ENCODE measurements around the gene GRID1.

GRID1 gene

DNA sequence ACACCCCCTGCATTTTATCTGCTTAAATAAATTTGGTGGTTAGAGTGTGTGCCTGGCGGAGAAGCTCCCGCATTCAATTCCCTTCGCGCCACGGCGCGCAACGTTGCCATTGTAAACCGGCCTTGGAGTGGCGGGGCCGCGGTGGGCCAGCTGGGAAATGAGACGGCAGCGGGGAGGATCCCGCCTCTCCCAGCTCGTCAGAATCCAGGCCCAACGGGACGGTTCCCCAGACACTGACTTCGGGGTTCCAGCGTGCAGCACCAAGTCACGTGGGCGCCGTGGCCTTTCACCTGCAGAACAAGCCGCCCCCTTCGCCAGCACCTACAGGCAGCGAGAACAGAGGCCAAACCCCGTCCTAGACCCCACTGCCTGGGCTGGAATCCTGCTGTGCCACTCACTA is 103.4 kb downstream of the GRID1 start:
- no peak for DNase-seq

DNA sequence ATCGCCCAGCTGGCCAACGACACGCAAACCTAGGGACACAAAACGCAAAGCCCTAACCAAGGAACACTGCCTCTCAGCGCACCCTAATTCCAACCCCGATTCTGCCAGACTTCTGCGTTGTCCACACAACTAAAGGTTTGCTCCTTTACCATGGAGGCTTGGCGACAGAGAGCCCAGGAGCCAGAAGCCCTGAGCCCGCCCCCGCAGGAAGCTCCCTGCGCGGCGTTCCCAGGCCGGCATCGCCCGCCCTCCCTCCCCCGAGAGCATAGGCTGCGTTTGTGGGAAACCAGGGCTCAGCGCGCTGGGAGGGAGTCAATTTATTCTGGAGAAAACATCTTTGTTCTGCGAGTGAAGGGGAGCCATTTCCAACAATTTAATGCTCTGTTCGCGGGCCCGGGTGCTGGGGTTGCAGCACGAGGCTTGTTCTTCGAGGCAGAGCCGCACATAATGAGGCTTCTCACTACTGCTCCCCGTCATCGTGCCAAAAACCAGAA is 103.9 kb downstream of the GRID1 start:
- no peak for DNase-seq

DNA sequence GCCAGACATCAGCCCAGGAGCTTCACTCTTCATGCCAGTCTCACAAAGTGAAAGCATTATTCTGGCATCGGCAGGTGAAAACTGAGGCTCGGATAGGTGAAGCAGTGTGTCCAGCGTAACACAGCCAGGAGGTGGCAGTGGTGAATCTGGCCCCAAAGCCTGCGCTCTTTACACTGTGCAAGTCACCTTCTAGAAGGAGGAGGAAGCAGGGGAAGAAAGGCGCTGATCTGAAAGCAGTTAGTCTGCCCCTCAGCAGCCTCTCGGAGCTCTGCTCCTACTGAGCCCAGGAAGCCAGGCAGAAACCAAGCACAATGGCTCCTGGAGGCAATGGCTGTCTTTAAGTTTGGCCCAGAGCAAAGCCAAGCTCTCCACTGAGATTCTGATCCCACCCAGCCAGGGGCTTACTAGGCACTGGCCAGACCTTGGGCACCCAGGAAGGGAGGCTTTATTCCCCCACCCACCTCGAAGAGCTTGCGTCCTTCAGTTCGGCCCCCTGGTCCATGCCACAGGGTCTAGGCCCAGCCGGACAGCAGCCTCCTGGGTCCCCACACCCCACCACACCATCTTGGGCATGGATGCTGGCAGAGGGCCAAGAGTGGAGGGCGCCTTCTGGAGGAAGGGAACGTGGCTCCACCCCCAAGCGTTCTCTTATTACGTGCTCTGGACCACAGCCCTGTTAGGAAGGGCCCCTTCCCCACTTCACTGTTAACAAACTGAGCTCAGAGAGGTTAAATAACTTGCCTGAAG is 104.5 kb downstream of the GRID1 start:
- no peak for DNase-seq

DNA sequence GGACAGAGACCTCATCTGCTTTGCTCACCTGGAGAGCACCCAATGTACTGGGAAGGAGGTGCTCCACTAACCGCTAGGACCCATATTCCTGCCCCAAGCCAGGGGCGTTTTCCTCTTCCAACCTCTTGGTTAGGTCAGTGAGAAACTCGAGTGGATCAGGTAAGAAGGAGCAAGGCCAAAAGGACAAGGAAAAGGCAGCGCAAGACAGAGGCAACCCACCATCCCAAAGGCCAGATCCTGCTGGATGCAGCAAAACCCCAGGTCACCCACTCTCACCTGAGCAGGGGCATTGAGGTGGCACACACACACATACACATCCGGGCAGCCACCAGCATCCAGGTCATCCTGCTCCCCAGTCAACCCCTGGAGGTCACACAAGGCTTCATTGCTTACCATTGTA is 105.1 kb downstream of the GRID1 start:
- no peak for DNase-seq

DNA sequence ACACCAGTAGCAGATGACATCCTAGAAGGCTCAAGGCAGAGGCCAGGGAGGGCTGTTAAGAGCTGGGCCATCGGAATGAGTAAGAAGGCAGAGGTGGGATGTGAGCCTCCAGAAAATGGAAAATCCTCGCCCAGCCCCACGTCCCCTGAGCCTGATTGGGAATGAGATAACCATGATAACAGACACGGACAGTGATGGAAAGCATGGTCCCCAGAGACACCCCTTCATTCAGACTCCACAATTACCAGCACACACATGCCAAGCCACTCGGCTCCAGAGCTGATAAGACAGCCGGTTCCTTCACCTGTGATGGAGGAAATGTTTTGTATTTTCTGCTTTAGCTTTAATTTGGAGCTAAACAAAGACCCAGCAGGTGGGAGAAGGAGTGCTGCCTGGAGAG is 106.0 kb downstream of the GRID1 start:
- no peak for DNase-seq

DNA sequence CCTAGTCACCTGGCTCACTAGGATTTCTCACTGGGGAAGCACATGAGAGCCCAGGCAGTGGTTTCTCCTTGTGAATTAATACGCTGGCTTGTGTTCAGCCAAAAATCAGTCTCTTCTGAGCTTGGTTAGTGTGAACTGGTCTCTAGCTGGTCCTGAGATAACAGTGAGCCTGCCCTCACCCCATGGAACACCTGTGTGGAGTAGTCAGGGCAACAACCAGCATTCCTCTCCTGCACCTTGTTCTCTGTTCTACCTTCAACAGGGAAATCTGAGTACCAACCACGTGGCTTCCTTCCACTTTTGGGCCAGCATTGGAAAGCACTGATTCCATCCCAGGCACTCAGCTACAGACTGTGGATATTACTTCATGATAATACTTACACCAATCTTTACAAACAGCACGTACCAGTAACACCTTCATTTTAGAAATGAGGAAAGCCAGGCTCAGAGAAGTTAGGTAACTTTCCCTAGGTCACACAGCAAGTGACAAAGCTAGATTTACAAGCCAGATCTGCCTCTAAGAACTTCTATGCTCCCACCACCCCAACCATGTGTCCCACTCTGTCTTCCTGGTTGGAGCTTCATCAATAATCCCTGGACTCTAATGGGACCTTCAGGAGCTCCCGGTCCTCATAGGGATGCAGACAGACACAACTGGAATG is 106.6 kb downstream of the GRID1 start:
- no peak for DNase-seq

DNA sequence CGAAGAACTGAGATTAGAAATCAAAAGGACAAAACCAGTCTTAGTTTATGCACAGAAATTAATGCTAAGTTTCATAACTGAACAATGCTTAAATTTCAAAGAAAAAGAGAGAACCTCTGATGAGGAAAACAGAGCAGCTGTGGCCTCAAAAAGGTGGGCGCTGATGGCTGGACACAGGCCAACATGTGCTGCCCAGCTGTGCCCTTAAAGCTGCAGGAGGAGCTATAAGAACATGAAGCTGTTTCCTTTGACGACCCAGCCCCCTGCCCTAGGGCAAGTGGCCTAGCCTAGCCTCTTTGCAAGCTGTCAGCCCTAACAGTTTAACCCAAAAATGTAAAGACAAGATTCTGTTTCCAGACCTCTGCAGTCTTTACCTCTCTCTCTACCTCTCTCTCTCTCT is 107.7 kb downstream of the GRID1 start:
- no peak for DNase-seq

DNA sequence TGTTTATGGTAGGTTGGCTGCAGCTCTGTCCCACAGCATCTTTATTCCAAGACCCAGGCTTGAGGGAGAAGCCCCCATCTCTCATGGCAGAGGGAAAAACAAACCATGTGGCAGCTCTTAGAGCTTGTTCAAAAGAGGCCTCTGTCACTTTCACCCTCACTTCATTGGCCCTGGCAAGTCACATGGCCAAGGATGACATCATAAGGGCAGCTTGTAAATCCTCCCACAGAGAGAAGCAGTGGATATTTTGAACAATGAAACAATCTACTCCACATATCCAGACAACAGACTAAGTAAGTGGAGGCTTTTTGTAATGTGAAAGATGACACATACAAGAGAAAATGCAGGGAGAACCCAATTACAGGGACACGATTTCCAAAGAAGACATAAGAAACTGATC is 108.1 kb downstream of the GRID1 start:
- no peak for DNase-seq

DNA sequence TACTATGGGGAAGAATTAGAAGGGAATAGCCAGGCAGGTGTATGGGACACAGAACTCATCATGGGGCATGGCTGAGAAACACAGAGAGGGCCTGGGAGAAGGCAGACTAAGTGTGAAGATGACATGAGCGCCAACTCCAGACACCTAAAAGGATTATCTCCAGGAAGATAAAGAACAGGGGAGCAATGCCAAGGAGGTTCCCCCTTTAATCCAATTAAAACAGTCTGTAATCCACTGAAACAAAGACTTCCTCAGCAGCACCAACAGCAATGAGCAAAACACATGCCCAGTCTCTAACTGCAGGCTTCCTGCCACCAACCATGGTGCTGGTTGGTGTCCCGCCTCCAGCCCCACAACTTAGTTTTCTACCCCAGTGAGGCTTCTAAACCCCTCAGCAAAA is 108.9 kb downstream of the GRID1 start:
- no peak for DNase-seq

DNA sequence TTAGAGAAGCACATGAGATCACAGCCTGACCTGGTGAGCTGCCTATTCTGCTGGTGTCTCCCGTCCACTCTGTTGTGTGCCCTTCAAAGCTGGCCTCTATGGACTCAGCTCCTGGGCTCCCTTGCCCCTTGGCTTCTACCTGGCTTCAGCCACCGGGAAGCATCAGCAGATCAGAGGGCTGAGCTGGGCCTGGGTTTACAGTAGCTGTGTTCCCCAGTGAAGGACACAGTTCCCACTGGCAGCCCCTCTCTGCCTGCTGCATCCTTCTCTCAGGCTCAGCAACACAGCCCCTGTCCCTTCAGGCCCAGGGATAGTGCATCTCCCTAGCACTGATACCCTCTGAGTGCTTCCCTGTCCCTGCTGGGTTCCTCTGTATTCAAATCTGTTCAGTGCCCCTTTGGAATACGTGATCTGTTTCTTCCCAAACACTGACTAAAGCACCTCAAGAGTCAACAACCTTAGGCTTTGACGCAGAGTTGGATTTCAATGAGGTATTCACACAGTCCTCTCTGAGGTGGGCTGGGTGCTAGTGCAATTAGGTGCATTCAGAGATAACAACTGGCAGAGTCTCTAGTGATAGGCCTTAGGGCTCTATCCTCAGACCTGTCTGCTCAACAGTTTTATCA is 109.8 kb downstream of the GRID1 start:
- no peak for DNase-seq

DNA sequence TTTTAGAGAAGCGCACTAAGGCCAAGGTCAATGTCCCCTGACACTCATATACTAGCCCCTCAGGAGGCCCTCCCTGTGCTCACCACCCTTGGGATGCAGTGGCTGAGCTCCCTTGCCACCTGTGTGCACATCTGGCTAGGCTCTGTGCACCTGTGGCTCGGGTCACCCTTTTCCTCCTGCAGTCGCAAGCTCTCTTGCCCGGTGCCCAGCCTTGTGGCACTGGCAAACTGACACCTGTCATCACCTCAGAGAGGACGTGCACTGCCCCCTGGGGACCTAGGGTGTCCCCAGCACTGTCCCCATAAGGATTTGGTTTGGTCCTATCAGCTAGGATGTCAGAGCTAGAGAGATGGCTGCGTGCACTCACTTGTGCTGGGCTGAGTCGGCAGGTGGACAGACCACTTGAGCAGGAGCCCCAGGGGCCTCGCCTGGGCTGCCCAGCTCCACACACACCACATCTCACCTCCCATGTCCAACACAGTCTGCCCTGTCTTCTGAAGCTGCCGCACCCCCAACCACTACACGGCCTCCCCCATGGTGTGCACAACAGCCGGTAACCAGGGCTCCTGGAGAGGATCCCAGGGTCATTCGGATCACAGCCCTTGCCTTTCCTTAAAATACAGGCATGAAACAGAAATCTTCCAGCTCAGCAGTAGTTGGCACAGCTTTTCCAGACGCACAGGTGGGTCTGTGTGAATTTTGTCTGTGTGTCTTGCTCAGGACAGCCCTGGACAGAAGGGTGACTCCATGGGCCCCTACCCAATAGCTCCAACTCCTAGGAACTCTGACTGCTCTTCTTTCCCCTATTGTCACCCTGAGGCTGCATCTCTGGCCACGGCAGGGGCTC is 111.0 kb downstream of the GRID1 start:
- DNase-seq: no peak

DNA sequence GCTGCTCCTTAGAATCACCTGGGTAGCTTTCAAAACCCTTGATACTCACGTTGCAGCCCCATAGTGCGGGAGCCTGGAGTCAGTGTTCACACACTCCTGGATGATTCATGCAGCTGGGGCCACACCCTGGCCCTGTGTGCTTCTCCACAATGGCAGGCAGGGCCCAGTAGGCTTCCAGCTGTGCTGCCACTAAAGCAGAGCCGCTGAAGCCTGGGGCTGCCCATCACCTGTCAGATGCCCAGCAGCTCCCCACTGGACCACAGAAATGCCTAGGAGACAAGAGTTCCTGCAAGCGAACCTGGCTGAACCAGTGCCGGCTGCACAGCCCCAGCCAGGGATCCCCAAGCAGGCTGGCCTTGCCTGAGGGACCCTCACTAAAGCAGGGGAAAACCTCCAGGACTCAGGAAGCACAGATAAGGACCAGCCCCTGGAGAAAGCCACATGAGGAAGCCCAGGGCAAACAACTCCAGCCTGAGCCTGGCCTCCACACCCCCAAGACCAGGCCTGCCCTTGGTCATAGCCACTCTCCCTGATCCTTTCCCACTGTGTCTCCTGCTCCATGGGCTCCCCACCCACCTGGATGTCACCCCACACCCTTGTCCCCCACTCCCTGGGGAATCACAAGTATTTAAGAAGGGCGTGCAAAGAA is 111.9 kb downstream of the GRID1 start:
- DNase-seq: no peak

DNA sequence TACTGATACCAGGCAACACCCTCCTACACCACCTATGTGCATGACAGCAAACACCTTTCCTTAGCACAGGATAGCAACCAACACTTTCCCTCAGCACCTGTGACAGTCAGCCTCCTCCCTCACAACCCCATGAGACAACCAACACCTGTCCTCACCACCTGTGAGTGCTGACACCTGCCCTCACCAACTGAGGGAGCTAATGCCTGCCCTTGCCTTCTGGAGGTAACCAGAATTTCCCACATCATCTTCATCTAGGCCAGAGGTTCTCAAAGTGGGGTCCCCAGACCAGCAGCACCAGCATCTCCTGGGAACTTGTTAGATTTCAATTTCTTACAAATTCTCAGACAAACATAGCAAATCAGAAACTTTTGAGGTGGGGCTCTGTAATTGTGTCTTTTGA is 112.5 kb downstream of the GRID1 start:
- no peak for DNase-seq

DNA sequence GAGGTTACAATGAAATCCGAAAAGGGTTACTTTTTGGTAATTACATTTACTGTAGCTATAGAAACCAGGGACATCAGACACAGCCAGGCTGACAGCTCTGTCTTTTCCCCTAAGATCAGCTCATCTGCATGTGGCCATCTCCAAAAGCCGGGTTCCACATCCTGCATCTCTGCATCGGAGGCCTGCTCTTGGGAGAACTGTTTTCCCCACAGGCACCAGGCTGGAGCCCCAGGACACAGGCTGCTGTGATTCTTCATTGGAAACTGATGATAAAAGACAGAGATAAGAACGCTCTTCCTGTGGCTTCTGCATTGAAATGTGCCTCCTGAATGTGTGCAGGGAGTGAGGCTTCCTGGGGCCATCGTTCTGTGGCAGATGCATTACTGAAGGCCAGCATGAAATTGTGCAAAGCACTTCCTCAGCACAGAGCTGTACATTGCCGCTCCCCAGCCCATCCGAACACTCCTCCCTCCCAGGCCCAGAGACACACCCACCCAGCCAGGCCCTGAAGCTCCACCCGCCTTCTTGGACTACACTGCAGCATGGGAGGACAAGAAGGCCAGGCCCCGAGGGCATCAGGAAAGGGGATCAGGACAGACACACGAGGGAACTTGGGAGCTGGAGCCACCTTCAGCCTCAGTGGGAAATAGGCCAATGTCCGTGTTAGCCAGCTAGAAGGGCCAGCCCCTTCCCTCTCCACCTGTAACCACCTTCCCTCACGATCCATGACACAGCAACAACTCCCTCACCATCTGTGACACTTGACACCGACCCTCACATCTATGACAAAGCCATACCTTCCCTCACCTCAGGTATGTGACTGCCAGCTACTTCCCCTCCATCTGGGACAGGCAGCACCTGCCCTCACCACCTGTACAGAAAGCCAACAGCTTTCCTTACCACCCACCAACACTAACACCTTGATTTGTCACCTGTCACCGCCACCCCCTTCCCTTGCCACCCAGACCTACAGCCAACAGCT is 113.2 kb downstream of the GRID1 start:
- DNase-seq: no peak

DNA sequence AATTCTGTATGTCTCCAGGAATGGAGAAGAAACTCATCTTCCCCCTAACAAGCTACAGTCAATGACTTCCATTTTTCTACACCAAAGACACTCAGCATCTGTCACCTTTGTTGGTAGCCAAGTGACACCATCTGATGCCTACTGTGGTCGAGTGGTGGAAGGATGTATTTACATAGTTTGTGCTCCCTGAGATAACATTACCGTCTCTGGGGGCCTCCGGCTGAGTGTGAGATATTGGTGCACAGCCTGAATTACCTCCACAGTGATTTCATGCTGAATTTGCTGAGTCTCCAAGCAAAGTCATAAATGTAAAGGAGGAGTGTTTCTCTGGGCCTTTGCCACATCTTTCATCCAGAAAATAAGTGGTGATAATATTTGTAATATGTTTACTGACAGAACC is 114.0 kb downstream of the GRID1 start:
- DNase-seq: no peak

DNA sequence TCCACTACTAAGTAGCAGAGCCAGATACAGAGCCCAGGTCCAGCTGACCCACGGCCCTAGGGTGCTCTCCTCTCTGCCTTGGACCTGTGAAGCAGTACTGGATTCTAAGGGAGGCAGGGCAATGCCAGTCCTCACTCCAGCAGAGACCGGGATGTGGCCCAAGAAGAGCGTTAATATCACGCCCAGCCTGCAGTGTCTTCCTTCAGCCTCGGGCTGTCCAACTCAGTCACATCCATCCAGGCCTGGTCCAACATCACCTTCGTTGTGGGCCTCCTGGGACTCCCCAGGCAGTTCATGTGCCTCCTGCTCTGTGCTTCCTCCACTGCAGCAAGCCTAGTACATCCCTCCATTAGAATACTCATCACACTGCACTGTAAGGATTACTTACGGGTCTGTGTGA is 114.5 kb downstream of the GRID1 start:
- no peak for DNase-seq

DNA sequence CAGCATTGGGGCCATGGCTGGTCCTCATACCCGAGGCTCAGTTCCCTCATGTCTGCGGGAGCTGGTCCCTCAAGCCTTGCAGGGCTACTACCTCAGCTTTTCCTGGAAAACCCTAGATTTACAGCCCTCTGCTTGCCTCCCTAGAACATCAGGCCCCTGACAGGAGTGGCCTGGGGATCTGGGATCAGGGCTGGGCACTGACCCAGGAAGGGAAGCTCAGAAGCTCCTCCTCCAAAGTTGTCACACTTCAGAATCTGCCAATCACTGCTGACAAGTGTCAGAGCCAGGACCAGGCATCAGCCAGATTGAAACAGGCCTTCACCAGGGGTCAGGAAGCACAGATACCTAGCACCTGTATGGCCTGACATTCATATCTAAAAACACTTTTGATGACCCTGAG is 115.2 kb downstream of the GRID1 start:
- no peak for DNase-seq

DNA sequence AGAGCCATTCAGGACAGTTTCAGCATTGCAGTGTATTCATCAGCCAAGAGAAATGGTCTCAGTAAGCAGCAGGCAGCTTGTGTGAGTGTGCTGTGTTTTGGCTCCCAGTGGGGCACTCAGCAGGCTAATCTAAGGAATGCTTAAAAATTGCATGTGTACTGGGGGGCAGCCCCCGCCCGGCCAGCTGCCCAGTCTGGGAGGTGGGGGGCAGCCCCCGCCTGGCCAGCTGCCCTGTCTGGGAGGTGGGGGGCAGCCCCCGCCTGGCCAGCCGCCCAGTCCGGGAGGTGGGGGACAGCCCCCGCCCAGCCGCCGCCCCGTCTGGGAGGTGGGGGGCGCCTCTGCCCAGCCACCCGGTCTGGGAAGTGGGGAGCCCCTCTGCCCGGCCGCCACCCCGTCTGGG is 116.2 kb downstream of the GRID1 start:
- DNase-seq: no peak

DNA sequence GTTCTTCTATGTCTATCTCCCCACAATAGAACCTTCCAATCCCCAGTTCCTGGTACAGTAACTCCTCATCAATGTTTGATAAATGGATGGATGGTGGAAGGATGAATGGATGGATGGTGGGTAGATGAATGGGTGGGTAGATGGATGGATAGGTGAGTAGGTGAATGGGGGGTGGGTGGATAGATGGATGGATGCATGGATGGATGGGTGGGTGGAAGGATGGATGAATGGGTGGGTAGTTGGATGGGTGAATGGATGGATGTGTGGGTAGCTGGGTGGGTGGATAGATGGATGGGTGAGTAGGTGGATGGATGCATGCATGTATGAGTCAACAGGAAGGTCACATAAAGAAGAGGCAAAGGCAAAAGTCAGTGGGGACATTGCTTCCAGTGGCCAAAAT is 116.8 kb downstream of the GRID1 start:
- DNase-seq: no peak

DNA sequence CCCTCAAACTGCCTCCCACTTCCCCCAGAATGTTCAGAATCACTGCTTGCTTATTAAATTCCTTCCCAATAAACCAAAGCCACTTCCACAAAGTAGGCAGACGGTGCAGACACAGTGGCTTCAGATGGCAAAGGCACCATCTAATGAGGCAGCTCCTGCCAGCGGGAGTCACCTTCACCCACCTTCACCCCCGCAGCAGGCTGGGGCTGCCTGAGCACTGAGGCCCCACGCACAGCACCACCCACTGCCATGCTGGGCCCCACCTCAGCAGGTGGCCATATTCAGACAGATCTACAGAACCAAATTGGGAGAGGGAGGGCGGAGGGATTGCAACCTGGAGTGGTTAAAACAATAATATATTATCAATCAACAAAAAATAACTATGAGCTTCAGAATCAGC is 118.5 kb downstream of the GRID1 start:
- no peak for DNase-seq

DNA sequence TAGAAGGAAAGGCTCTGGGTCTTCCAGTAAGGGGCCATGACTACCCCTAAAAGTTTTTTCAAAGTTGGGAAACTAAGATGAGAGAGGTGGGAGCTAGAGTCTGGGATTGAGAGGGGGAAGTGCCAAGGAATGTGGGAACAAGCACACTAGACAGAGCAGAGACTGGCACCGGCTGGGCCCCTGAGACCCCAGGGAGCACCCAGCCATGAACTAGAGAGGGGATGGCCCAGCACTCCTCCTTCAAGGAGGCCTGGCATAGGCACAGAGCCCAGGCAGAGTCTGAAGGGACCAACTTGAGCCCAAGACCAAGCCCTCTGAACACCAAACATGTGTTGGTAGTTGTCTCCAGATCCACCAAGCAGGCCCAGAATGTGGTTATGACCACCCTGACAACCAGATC is 119.0 kb downstream of the GRID1 start:
- no peak for DNase-seq

DNA sequence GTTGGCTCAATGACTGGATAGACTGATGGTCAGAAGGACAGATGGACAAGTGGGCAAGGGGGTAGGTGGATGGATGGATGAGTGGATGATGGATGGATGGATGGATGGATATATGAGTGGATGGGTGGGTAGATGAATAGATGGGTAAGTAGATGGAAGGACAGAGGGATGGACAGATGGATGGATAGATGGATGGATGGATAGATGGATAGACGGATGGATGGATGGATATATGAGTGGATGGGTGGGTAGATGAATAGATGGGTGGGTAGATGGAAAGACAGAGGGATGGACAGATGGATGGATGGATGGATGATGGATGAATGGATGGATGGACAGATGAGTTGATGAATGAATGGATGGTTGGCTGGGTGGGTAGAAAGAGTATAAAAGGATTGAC is 119.5 kb downstream of the GRID1 start:
- DNase-seq: no peak

Measured in NCI-H1930 (cell line).